H9 (cell line): Measurements from ENCODE around the gene C19orf33. TPM values are rescaled to one million over a fixed set of nuclear protein-coding genes. Genes with fewer than 3 reads are reported as not detected.

Experiments used
- DNase-seq: peaks from one replicate; pipeline ENCODE4 v3.0.0-alpha.2; 2017
- H2AFZ ChIP-seq: one replicate; pipeline ENCODE4 v1.6.1; 2013; ENCODE audit warnings: mild to moderate bottlenecking, low read length, control low read depth, moderate library complexity
- H2AK5ac ChIP-seq: 2 replicates; pipeline ENCODE4 v1.6.1; 2013; ENCODE audit warnings: low read length, control low read depth, mixed read lengths; ENCODE audit not compliant: insufficient read length
- H2BK120ac ChIP-seq: one replicate; pipeline ENCODE4 v1.6.1; 2013; ENCODE audit warnings: low read depth, mild to moderate bottlenecking, low read length, control low read depth, inconsistent platforms; ENCODE audit not compliant: poor library complexity, severe bottlenecking
- H2BK12ac ChIP-seq: 2 replicates; pipeline ENCODE4 v1.6.1; 2013; ENCODE audit warnings: low read length, control low read depth, mixed read lengths, low read depth; ENCODE audit not compliant: insufficient read length
- H2BK15ac ChIP-seq: 2 replicates; pipeline ENCODE4 v1.6.1; 2013; ENCODE audit warnings: low read depth, low read length, control low read depth
- H2BK20ac ChIP-seq: one replicate; pipeline ENCODE4 v1.6.1; 2013; ENCODE audit warnings: low read depth, mild to moderate bottlenecking, low read length, control low read depth, inconsistent platforms; ENCODE audit not compliant: poor library complexity, severe bottlenecking
- H2BK5ac ChIP-seq: 2 replicates; pipeline ENCODE4 v1.6.1; 2013; ENCODE audit warnings: low read length, control low read depth, mixed read lengths; ENCODE audit not compliant: insufficient read length
- H3K14ac ChIP-seq: 2 replicates; pipeline ENCODE4 v1.6.1; 2013; ENCODE audit warnings: low read length, control low read depth; ENCODE audit not compliant: insufficient read depth
- H3K18ac ChIP-seq: 2 replicates; pipeline ENCODE4 v1.6.1; 2013; ENCODE audit warnings: low read depth, mild to moderate bottlenecking, mixed read lengths, low read length, control low read depth; ENCODE audit not compliant: insufficient read length
- H3K23ac ChIP-seq: 2 replicates; pipeline ENCODE4 v1.6.1; 2013; ENCODE audit warnings: low read length, control low read depth, mixed read lengths, low read depth; ENCODE audit not compliant: insufficient read length
- H3K23me2 ChIP-seq: 2 replicates; pipeline ENCODE4 v1.6.1; 2013; ENCODE audit warnings: low read depth, mild to moderate bottlenecking, mixed read lengths, low read length, control low read depth; ENCODE audit not compliant: insufficient read length, poor library complexity, severe bottlenecking
- H3K27ac ChIP-seq: 2 replicates; pipeline ENCODE4 v1.5.1; 2013; ENCODE audit warnings: low read length, control low read depth, mixed read lengths, low read depth; ENCODE audit not compliant: insufficient read length
- H3K27me3 ChIP-seq: 2 replicates; pipeline ENCODE4 v1.6.1; 2013; ENCODE audit warnings: low read length, control low read depth, inconsistent platforms; ENCODE audit not compliant: insufficient read depth
- H3K4ac ChIP-seq: 2 replicates; pipeline ENCODE4 v1.6.1; 2013; ENCODE audit warnings: low read depth, mild to moderate bottlenecking, control low read depth, inconsistent platforms, low read length, moderate library complexity
- H3K4me1 ChIP-seq: 2 replicates; pipeline ENCODE4 v1.6.1; 2013; ENCODE audit warnings: low read length, control low read depth, inconsistent platforms; ENCODE audit not compliant: insufficient read depth
- H3K4me2 ChIP-seq: 2 replicates; pipeline ENCODE4 v1.6.1; 2013; ENCODE audit warnings: low read length, control low read depth, mixed read lengths; ENCODE audit not compliant: insufficient read length, insufficient read depth
- H3K56ac ChIP-seq: 2 replicates; pipeline ENCODE4 v1.6.1; 2013; ENCODE audit warnings: low read depth, mild to moderate bottlenecking, mixed read lengths, low read length, control low read depth; ENCODE audit not compliant: insufficient read length
- H3K79me1 ChIP-seq: 2 replicates; pipeline ENCODE4 v1.6.1; 2013; ENCODE audit warnings: low read depth, mild to moderate bottlenecking, moderate library complexity, low read length, control low read depth, inconsistent platforms; ENCODE audit not compliant: insufficient read depth, poor library complexity, severe bottlenecking
- H3K79me2 ChIP-seq: 2 replicates; pipeline ENCODE4 v1.6.1; 2013; ENCODE audit warnings: low read length, control low read depth, inconsistent platforms; ENCODE audit not compliant: insufficient read depth
- H3K9ac ChIP-seq: 2 replicates; pipeline ENCODE4 v1.6.1; 2013; ENCODE audit warnings: low read length, control low read depth, mixed read lengths; ENCODE audit not compliant: insufficient read length; ENCODE audit errors: extremely low read depth
- H3K9me3 ChIP-seq: one replicate; pipeline ENCODE4 v1.6.1; 2013; ENCODE audit warnings: low read depth, low read length, inconsistent platforms; ENCODE audit not compliant: control insufficient read depth
- H3T11ph ChIP-seq: one replicate; pipeline ENCODE4 v1.6.1; 2013; ENCODE audit warnings: mild to moderate bottlenecking, low read length, control low read depth, inconsistent platforms
- H4K20me1 ChIP-seq: one replicate; pipeline ENCODE4 v1.6.1; 2013; ENCODE audit not compliant: control insufficient read depth, insufficient read length, insufficient read depth
- H4K5ac ChIP-seq: 2 replicates; pipeline ENCODE4 v1.6.1; 2013; ENCODE audit warnings: low read depth, mild to moderate bottlenecking, mixed read lengths, low read length, control low read depth; ENCODE audit not compliant: insufficient read length
- H4K8ac ChIP-seq: replicated peaks from 2 replicates; pipeline ENCODE4 v1.6.1; 2013; ENCODE audit warnings: low read length, control low read depth, mixed read lengths, low read depth; ENCODE audit not compliant: insufficient read length
- H4K91ac ChIP-seq: 2 replicates; pipeline ENCODE4 v1.6.1; 2013; ENCODE audit warnings: low read depth, mild to moderate bottlenecking, moderate library complexity, mixed read lengths, low read length, control low read depth; ENCODE audit not compliant: insufficient read length
- H3K27ac Mint-ChIP-seq, 3 experiments: 2 replicates in 2 of 3; 3 replicates in 1 of 3; pipeline ENCODE4 v1.8.0; 2020 to 2021; ENCODE audit warnings: mixed read lengths in 3 of 3, mild to moderate bottlenecking in 1 of 3, moderate library complexity in 1 of 3
- H3K27me3 Mint-ChIP-seq: 2 replicates; pipeline ENCODE4 v1.8.0; 2021; ENCODE audit warnings: low read depth, mild to moderate bottlenecking, moderate library complexity, mixed read lengths
- H3K36me3 Mint-ChIP-seq, 3 experiments: 2 replicates in 2 of 3; 3 replicates in 1 of 3; pipeline ENCODE4 v1.8.0; 2020 to 2021; ENCODE audit warnings: low read depth in 3 of 3, mixed read lengths in 3 of 3; ENCODE audit not compliant: insufficient read depth in 1 of 3
- H3K4me1 Mint-ChIP-seq, 2 experiments: 2 replicates each; pipeline ENCODE4 v1.8.0; 2020; ENCODE audit warnings: mixed read lengths in 2 of 2
- H3K4me3 Mint-ChIP-seq, 2 experiments: 2 replicates in 1 of 2; 3 replicates in 1 of 2; pipeline ENCODE4 v1.8.0; 2020 to 2021; ENCODE audit warnings: mild to moderate bottlenecking in 2 of 2, mixed read lengths in 2 of 2, moderate library complexity in 1 of 2
- H3K9me3 Mint-ChIP-seq, 2 experiments: 2 replicates in 1 of 2; 3 replicates in 1 of 2; pipeline ENCODE4 v1.8.0; 2020; ENCODE audit warnings: mild to moderate bottlenecking in 2 of 2, mixed read lengths in 2 of 2, moderate library complexity in 1 of 2
- WGBS: extraction: QIAGEN DNeasy Blood & Tissue Kit; methylation state at CpG from one replicate; pipeline ENCODE4 v1.1.7; 2013; ENCODE audit warnings: missing lambda C conversion rate, low lambda C conversion rate, mixed read lengths; ENCODE audit not compliant: insufficient read length; ENCODE audit errors: extremely low coverage; 5-methylcytosine and 5-hydroxymethylcytosine counted together
- total RNA-seq: library from RNA; stranded (reverse); gene quantifications from 2 replicates; pipeline ENCODE4 v1.2.1, GENCODE V29; 2021
- TF ChIP-seq, protein P1 (sequence below): fragments of 200-600 bp; sonication (generic); conservative IDR thresholded peaks from 3 replicates; pipeline ENCODE4 v1.8.0; 2021; ENCODE audit warnings: antibody characterized with exemption, mild to moderate bottlenecking

Gene C19orf33
- total RNA-seq, 1 experiment from 2014 or later: not detected

DNA sequence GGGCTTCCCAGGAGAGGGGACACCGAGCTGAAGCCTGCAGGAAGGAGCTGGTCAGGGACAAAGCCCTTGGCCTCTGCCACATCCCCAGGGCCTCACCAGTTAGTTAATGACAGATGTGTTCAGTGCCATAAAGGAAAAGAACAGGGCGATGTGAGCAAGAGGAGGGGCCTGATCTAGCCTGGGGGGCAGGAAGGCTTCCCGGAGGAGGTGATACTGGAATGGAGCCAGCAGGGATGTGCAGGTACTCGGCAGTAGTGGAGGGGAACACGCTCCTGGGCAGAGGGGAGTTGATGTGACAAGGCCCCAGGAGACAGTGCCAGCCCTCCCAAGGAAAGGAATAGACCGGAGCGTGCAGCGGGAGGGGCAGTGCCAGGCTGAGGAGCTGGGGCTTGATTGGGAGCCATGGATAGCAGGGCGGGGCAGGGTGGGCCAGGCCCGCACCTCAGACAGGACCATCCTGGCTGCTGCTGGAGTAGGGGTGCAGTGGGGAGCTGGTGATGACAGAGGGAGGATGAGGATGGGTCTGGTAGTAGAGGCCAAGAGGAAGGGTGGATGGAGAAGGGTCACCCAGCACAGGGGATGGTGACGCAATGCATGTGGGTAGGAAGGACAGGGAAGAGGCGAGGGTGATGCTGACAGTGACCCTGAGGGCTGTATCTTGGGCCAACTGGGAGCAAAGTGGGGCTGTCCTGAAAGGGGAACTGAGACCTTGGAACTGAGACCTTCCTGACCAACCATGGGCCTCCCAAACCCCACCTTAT lies 4.1 kb downstream of the C19orf33 start:
- Histone ChIP-seq H3K79me1 (no peaks in the 10 kb centered on the region), H2BK15ac (no peak overlapping the region), H3K27ac (no peak overlapping the region), H3K9me3 (no peaks in the 10 kb centered on the region), H3K4me2 (no peak overlapping the region), H2BK20ac (no peak overlapping the region), H2BK12ac (no peak overlapping the region), H2BK5ac (no peak overlapping the region), H2AK5ac (no peak overlapping the region), H3K9ac (no peak overlapping the region), H3K27me3 (no peaks in the 10 kb centered on the region), H3K4ac (no peak overlapping the region), H4K20me1 (no peaks in the 10 kb centered on the region), H3T11ph (no peak overlapping the region), H4K91ac (no peak overlapping the region), H3K56ac (no peak overlapping the region), H3K14ac (no peak overlapping the region), H4K8ac (no peak overlapping the region), H3K18ac (no peak overlapping the region), H3K23me2 (no peaks in the 10 kb centered on the region), H3K79me2 (no peaks in the 10 kb centered on the region), H2BK120ac (no peak overlapping the region), H4K5ac (no peak overlapping the region), H3K23ac (no peak overlapping the region), H3K4me1 (no peaks in the 10 kb centered on the region), H2AFZ (no peak overlapping the region)
- no peak for DNase-seq
- Mint-ChIP-seq H3K4me3 (no peak overlapping the region; a peak in 1 of 5 replicates), H3K9me3 (no peaks in the 10 kb centered on the region), H3K27ac (no peak overlapping the region), H3K4me1 (peaks cover 8% of the 10 kb centered on the region in 2 experiments; a peak in 2 of 4 replicates), H3K27me3 (no peaks in the 10 kb centered on the region), H3K36me3 (peaks cover 3 to 22% (median 8%) of the 10 kb centered on the region in 3 experiments; a peak in 6 of 7 replicates)
- TF ChIP-seq, protein P1, sequence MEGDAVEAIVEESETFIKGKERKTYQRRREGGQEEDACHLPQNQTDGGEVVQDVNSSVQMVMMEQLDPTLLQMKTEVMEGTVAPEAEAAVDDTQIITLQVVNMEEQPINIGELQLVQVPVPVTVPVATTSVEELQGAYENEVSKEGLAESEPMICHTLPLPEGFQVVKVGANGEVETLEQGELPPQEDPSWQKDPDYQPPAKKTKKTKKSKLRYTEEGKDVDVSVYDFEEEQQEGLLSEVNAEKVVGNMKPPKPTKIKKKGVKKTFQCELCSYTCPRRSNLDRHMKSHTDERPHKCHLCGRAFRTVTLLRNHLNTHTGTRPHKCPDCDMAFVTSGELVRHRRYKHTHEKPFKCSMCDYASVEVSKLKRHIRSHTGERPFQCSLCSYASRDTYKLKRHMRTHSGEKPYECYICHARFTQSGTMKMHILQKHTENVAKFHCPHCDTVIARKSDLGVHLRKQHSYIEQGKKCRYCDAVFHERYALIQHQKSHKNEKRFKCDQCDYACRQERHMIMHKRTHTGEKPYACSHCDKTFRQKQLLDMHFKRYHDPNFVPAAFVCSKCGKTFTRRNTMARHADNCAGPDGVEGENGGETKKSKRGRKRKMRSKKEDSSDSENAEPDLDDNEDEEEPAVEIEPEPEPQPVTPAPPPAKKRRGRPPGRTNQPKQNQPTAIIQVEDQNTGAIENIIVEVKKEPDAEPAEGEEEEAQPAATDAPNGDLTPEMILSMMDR: no peak
- WGBS: no CpG with 5 or more reads among the region's 12 CpGs
